ENCODE data around the gene ALDH3B1. TPM values are rescaled to one million over a fixed set of nuclear protein-coding genes. Genes with fewer than 3 reads are reported as not detected.

Gene ALDH3B1
- polyA plus RNA-seq, 1 donor from 2014 or later = not detected

- no peaks in the 10 kb centered on the region for H3F3A ChIP-seq (ENCODE audit: insufficient read depth, low read length, poor library complexity, severe bottlenecking)
- no peak for TF ChIP-seq POLR2AphosphoS5 (IDR thresholded peaks at IDR 0.05)
- no peak for TF ChIP-seq EZH2 (IDR thresholded peaks at IDR 0.05; ENCODE audit: borderline replicate concordance, insufficient read depth, low read length, poor library complexity, severe bottlenecking)
- no peak for TF ChIP-seq RAD21 (conservative IDR thresholded peaks at IDR 0.05)
- TF ChIP-seq MXI1 (conservative IDR thresholded peaks at IDR 0.05; ENCODE audit: poor library complexity, severe bottlenecking) = no peak
- TF ChIP-seq CTCF (IDR thresholded peaks at IDR 0.05; ENCODE audit: poor library complexity, severe bottlenecking) = no peak
- no peak for TF ChIP-seq EP300 (conservative IDR thresholded peaks at IDR 0.05; ENCODE audit: poor library complexity, severe bottlenecking)
- TF ChIP-seq TAF1 (IDR thresholded peaks at IDR 0.05; ENCODE audit: low read depth) = no peak
- TF ChIP-seq SMC3 (conservative IDR thresholded peaks at IDR 0.05; ENCODE audit: poor library complexity) = no peak
- TF ChIP-seq REST (IDR thresholded peaks at IDR 0.05; ENCODE audit: borderline replicate concordance) = no peak
- no peaks in the 10 kb centered on the region for H3K9me3 ChIP-seq (ENCODE audit: low read length)
- no peak overlapping the region for H3K9ac ChIP-seq (ENCODE audit: low read length)
- peaks cover 20% of the 10 kb centered on the region for H3K27me3 ChIP-seq (ENCODE audit: insufficient read depth, low read depth, low read length)
- no peaks in the 10 kb centered on the region for H3K36me3 ChIP-seq (ENCODE audit: insufficient read depth, low read length)
- H3K27ac ChIP-seq (ENCODE audit: low read length) = no peak overlapping the region
- H2AFZ ChIP-seq (ENCODE audit: low read depth, low read length) = no peak overlapping the region
- H3K79me2 ChIP-seq (replicated peaks; ENCODE audit: insufficient read depth, low read length) = no peaks in the 10 kb centered on the region
- H3K4me2 ChIP-seq (ENCODE audit: low read length) = no peak overlapping the region
- H4K20me1 ChIP-seq (ENCODE audit: insufficient read depth) = no peaks in the 10 kb centered on the region
- H3K4me3 ChIP-seq (ENCODE audit: low read length) = no peak overlapping the region
- no peaks in the 10 kb centered on the region for H3K9me2 ChIP-seq (ENCODE audit: insufficient read depth, low read length)
Observed at GRCh38 chr11:67999201-67999629, 10.9 kb upstream of the ALDH3B1 start.

GRCh38 chr11:67999704-68000103 lies 10.4 kb upstream of the ALDH3B1 start:
- Histone ChIP-seq H3K9ac (ENCODE audit: low read length) (no peak overlapping the region), H3K27me3 (ENCODE audit: insufficient read depth, low read depth, low read length) (peaks cover 25% of the 10 kb centered on the region), H3K4me3 (ENCODE audit: low read length) (no peak overlapping the region), H3K9me3 (ENCODE audit: low read length) (no peaks in the 10 kb centered on the region), H3K27ac (ENCODE audit: low read length) (no peak overlapping the region), H2AFZ (ENCODE audit: low read depth, low read length) (no peak overlapping the region), H3K79me2 (replicated peaks; ENCODE audit: insufficient read depth, low read length) (no peaks in the 10 kb centered on the region), H4K20me1 (ENCODE audit: insufficient read depth) (no peaks in the 10 kb centered on the region), H3K4me2 (ENCODE audit: low read length) (no peak overlapping the region), H3K36me3 (ENCODE audit: insufficient read depth, low read length) (no peaks in the 10 kb centered on the region), H3K9me2 (ENCODE audit: insufficient read depth, low read length) (no peaks in the 10 kb centered on the region), H3F3A (ENCODE audit: insufficient read depth, low read length, poor library complexity, severe bottlenecking) (no peaks in the 10 kb centered on the region)
- TF ChIP-seq TAF1 (IDR thresholded peaks at IDR 0.05; ENCODE audit: low read depth) = no peak
- no peak for TF ChIP-seq CTCF (IDR thresholded peaks at IDR 0.05; ENCODE audit: poor library complexity, severe bottlenecking)
- TF ChIP-seq SMC3 (conservative IDR thresholded peaks at IDR 0.05; ENCODE audit: poor library complexity) = no peak
- TF ChIP-seq REST (IDR thresholded peaks at IDR 0.05; ENCODE audit: borderline replicate concordance) = no peak
- no peak for TF ChIP-seq POLR2AphosphoS5 (IDR thresholded peaks at IDR 0.05)
- no peak for TF ChIP-seq RAD21 (conservative IDR thresholded peaks at IDR 0.05)
- TF ChIP-seq EP300 (conservative IDR thresholded peaks at IDR 0.05; ENCODE audit: poor library complexity, severe bottlenecking) = no peak
- TF ChIP-seq MXI1 (conservative IDR thresholded peaks at IDR 0.05; ENCODE audit: poor library complexity, severe bottlenecking) = no peak
- TF ChIP-seq EZH2 (IDR thresholded peaks at IDR 0.05; ENCODE audit: borderline replicate concordance, insufficient read depth, low read length, poor library complexity, severe bottlenecking) = no peak
